ENCODE data around the gene CLASRP.
A peak's percentile ranks its signal among the peaks of the same experiment; 100 is the strongest.

CLASRP gene

DNA sequence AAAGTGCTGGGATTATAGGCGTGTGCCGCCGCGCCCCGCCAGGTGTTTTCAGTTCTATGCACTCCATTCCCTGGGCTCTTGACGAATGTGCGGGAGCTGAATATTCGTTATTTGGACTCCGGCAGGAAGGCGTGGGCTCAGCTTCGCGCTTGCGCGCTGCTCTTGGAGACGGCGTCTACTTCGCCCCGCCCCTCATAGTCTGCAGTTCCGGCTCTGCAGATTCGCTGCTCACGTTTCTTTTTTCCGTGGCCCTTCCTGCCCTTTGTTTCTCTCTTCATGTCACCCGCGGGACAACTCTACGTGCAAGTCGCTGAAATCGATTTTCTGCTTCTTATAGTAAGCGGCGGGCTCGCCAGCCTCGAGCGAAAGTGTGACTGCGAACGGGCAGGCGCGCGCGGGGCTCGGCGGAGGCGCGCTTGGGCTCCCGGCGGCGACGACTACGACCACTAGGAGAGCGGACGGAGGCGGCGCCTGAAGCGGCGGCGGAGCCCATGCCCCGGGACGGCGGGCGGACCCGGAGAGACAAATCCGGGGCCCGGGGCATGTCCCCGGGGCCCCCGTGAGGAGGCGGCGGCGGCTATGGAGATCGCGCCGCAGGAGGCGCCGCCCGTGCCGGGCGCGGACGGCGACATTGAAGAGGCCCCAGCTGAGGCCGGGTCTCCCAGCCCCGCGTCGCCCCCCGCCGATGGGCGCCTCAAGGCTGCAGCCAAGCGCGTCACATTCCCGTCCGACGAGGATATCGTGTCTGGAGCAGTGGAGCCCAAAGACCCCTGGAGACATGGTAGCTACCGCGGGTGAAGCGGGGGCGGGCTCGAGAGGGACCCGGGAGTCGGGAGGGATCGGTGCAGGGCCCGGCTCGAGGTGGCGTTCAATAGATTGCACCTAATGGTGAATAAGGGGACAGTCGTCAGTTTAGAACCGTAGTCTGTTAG is 54.2 kb downstream of the CLASRP start, which contains the start of gene PPP1R37:
Gene PPP1R37 (plus strand): TSS at position 433 of the 932 bp plus-strand sequence. CDS start 147 bp downstream, at position 580.
- Mint-ChIP-seq H3K4me1 (ENCODE audit: low read depth) (peaks cover 68% of the 10 kb centered on the region), H3K4me3 (peak within 1 kb of the TSS; percentile 95), H3K36me3 (ENCODE audit: low read depth) (peaks cover 81% of the 10 kb centered on the region)

DNA sequence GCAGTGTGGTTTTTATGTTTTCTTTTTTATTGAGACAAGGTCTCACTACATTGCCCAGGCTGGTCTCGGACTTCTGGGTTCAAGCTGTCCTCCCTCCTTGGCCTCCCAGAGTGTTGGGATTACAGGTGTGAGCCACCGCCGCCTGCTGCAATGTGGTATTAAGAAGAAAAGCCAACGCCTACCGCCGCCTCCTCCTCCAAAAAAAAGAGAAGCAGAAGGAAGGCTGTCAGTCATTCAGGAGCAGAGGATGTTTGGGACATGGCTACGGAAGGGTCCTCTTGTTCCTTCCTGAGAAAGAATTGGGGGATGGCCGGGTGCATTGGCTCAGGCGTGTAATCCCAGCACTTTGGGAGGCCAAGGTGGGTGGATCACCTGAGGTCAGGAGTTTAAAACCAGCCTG is 55.3 kb downstream of the CLASRP start:
- Mint-ChIP-seq H3K27me3 (no peaks in the 10 kb centered on the region), H3K9me3 (no peaks in the 10 kb centered on the region), H3K27ac (peak overlapping the region; percentile 100), H3K4me1 (ENCODE audit: low read depth) (peaks cover 73% of the 10 kb centered on the region), H3K4me3 (peak overlapping the region; percentile 95), H3K36me3 (ENCODE audit: low read depth) (peaks cover 72% of the 10 kb centered on the region)
- intact Hi-C loops (cut with micrococcal nuclease): no loop called here

More for the DNA sequence above, 54.2 kb downstream of the CLASRP start, which contains the start of gene PPP1R37:
- no peaks in the 10 kb centered on the region for H3K27me3 Mint-ChIP-seq
- intact Hi-C loops (cut with micrococcal nuclease): no loop called here
- no peaks in the 10 kb centered on the region for H3K9me3 Mint-ChIP-seq
- peak within 1 kb of the TSS; percentile 100 for H3K27ac Mint-ChIP-seq

DNA sequence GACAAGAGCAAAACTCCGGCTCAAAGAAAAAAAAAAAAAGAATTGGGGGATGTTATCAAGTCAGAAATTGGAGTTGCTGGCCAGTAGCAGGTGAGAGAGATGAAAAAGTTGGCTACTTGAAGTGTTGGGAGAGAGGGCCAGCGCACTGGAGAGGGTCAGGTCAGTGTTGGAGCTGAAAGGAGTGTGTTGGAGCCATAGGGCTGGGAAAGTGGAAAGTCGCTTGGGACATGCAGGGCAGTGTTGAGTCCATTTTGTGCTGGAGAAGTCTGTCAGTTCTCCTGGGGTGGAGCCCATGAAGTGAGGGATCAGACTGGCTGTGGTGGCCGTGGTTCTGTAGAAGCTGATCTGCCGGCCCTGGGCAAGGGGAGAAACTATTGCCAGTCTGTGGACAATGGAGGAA is 55.9 kb downstream of the CLASRP start:
- intact Hi-C loops (cut with micrococcal nuclease): no loop called here
- H3K36me3 Mint-ChIP-seq (ENCODE audit: low read depth): peaks cover 77% of the 10 kb centered on the region
- H3K9me3 Mint-ChIP-seq: no peaks in the 10 kb centered on the region
- no peak overlapping the region for H3K27ac Mint-ChIP-seq
- H3K4me3 Mint-ChIP-seq: peak overlapping the region; percentile 95
- H3K27me3 Mint-ChIP-seq: no peaks in the 10 kb centered on the region
- peaks cover 79% of the 10 kb centered on the region for H3K4me1 Mint-ChIP-seq (ENCODE audit: low read depth)

DNA sequence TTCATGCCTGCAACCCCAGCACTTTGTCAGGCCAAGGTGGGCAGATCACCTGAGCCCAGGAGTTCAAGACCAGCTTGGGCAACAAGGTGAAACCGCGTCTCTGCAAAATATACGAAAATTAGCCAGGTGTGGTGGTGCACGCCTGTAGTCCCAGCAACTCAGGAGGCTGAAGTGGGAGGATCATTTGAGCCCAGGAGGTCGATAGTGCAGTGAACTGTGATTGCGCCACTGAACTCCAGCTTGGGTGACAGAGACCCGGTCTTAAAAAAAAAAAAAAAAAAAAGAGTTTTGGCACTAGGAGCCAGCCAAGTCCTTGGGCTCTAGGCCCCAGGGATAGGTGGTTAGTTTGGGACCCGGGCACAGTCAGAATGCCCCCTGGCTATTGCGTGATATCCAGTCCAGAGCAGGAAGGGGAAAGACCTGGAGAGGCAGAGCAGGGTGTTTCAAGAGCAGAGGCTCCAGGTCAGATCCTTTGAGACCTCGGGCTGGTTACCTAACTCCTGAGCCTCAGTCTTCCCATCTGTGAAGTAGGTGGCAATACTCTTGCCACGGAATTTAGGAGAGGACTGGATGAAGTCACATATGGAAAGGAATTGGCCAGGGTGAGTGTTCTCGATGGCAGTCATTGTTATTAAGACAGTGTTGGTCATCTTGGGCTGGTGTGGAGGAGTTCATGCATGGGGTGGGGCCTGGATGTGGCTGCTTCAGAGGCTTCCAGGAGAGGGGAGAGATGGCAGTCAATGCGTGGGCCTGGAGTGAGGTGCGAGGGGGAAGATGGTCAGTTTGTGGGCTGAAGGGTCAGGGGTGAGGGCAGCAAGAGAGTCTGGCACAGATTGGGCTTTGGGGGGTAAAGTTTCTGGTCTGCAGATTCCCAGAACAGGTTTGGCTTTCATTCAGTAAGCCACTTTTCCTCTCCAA is 56.9 kb downstream of the CLASRP start:
- intact Hi-C loops (cut with micrococcal nuclease): no loop called here
- Mint-ChIP-seq H3K4me1 (ENCODE audit: low read depth) (peaks cover 82% of the 10 kb centered on the region), H3K4me3 (no peak overlapping the region), H3K36me3 (ENCODE audit: low read depth) (peaks cover 75% of the 10 kb centered on the region), H3K27me3 (no peaks in the 10 kb centered on the region), H3K9me3 (no peaks in the 10 kb centered on the region), H3K27ac (peak overlapping the region; percentile 43)

DNA sequence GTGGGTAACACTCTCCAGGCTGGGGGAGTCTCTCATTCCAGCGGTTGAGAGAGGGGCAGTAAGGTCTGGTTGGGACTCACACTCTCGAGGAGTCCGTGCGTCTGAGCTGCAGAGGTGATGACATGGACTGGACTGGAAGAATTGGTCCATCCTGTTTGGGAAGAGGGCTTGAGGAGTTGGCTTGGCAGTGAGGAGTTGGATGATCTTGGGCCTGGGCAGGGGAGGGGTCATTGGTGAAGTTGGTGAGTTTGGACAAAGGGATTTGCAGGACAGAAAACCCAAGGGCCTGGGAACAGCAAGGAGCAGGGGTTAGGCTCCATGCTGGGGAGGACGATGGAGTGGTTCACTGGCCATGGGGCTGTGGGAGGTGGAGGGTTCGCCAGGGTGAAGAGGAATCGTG is 57.9 kb downstream of the CLASRP start:
- Mint-ChIP-seq H3K27ac (peak overlapping the region; percentile 43), H3K27me3 (no peaks in the 10 kb centered on the region), H3K4me1 (ENCODE audit: low read depth) (peaks cover 83% of the 10 kb centered on the region), H3K4me3 (no peak overlapping the region), H3K36me3 (ENCODE audit: low read depth) (peaks cover 69% of the 10 kb centered on the region), H3K9me3 (no peaks in the 10 kb centered on the region)
- intact Hi-C loops (cut with micrococcal nuclease): no loop called here

DNA sequence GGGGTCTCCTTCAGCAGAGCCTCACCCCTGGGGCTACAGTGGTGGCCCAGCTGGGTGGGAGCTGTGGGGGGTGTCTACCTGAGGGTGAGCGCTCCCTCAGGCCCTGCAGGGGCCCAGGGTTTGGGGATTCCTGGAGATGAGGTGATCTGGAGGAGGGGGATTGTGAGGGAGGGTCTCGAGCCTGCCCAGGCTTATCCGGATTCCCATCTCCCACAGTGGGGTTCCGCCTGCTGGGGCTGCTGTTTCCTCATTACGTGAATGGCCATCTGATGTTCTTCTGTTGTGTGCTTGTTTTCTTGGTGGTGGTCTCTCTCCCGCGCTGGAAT is 58.6 kb downstream of the CLASRP start:
- no peak overlapping the region for H3K4me3 Mint-ChIP-seq

DNA sequence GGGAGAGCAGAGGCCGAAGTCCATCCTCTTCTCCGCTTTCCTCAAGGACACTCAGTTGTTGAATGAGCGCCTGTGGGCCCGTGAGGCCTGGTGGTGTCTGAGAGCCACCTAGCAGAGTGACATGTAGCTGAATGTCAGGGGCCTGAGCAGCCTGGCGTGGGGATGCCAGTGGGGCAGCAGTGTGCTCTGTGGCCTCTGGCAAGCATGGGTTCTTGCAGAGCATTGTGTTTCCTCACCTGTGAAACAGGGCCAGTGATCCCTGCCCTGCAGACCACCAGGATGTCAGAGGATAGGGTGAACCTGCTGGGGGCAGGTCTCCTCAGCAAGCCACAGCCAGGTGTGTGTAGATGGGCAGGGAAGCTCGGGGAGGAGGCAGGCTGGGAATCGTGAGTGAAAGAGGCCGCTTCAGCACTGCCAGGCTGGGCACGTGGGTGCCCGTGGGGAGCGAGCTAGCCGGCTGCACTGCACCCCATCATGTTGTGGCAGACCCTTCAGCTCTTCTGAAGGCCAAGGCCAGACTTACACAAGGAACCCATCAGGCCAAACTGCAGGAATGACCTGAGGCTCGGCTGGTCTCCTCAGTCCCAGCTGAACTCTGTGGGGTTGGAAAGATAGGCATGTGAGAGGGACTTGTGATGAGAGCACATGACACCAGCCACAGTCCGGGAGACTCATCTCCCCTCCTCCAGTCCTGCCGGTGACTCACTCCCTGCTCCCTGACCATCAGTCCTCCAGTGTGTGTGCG is 59.1 kb downstream of the CLASRP start:
- H3K36me3 Mint-ChIP-seq (ENCODE audit: low read depth): peaks cover 56% of the 10 kb centered on the region
- H3K4me1 Mint-ChIP-seq (ENCODE audit: low read depth): peaks cover 85% of the 10 kb centered on the region
- H3K27me3 Mint-ChIP-seq: no peaks in the 10 kb centered on the region
- intact Hi-C loops (cut with micrococcal nuclease): no loop called here
- no peaks in the 10 kb centered on the region for H3K9me3 Mint-ChIP-seq
- H3K4me3 Mint-ChIP-seq: no peak overlapping the region
- H3K27ac Mint-ChIP-seq: peak overlapping the region; percentile 43

More for the DNA sequence above, 58.6 kb downstream of the CLASRP start:
- no peaks in the 10 kb centered on the region for H3K27me3 Mint-ChIP-seq
- H3K36me3 Mint-ChIP-seq (ENCODE audit: low read depth): peaks cover 62% of the 10 kb centered on the region
- H3K9me3 Mint-ChIP-seq: no peaks in the 10 kb centered on the region
- H3K4me1 Mint-ChIP-seq (ENCODE audit: low read depth): peaks cover 81% of the 10 kb centered on the region
- intact Hi-C loops (cut with micrococcal nuclease): no loop called here
- peak overlapping the region; percentile 43 for H3K27ac Mint-ChIP-seq

DNA sequence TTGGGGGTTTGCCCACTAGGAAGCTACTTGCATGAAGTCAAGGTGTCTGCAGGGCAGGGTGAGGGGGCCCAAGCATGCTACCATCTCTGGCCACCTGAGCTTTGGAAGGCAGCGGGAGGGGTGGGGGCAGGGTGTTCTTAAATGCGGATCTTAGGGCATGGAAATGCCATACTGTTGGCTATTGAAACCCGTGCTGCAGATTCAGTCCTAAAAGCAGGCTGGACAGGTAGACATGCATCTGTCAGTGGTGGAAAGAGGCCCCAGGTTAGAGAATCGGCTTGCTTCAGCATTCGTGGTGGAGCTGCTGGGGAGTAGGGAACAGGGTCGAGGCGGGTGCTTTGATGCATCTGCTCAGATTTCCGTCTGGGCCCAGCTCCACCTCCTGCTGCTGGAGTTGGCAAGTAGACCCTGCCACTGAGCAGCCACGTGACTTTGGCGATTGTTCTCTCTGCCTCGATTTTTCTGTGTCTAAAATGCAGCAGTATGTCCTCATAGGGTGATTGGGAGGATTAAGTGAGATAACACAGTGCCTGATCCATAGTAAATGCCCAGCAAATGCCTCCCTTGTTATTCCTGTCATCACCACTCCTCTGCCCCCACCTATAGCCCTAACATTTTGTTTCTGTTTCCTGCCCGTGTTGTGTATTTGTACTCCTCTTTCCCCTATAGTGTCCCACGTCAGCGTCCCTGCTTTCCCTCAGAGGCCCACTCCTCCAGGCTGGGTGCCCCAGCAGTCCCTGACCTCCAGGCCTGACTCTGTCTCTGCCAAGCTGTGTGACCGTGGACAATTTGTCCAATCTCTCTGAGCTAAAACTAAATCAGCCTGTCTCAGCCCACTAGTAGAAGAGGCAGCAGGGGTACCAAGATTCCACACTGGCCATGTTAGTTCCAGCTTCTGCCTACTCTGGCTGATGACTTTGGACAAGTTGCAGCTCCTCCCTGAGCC is 59.9 kb downstream of the CLASRP start:
- H3K4me1 Mint-ChIP-seq (ENCODE audit: low read depth): peaks cover 86% of the 10 kb centered on the region
- H3K9me3 Mint-ChIP-seq: no peaks in the 10 kb centered on the region
- H3K27me3 Mint-ChIP-seq: no peaks in the 10 kb centered on the region
- H3K4me3 Mint-ChIP-seq: no peak overlapping the region
- peak overlapping the region; percentile 4 for H3K27ac Mint-ChIP-seq
- intact Hi-C loops (cut with micrococcal nuclease): no loop called here
- H3K36me3 Mint-ChIP-seq (ENCODE audit: low read depth): peaks cover 48% of the 10 kb centered on the region

DNA sequence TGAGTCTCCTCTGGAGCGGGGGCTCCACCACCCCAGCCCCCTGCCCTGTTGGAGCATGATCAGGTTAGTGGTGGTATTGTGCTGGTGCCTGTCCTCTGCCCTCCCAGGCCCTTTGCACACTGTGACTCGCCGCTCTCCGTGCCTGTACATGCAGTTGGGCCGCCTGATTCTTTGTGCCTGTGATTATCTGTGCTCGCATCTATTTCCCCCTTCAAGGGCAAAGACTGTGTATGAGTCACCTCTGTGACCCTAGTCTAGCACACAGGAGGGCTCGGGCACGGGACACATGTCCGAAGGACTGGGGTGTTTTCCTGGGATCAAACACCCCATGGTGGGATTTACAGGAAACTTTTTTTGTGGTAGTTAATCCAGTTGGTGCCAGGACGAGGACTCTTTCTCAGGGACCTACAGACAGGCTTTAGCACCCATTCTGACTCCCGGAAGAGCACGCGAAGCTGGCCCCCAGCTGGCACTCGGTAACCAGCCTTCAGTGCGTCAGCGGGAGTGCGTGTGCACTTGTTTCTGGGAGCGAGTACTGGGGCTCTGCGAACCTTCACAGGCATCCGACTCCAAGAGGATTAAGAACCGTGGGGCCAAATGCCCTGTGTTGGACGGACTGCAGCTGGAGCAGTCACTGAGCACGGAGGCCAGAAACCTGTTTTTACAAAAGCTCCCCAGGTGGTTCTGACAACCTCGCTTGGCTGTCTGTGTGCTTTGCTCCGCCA is 60.8 kb downstream of the CLASRP start:
- H3K27me3 Mint-ChIP-seq: no peaks in the 10 kb centered on the region
- peak overlapping the region; percentile 4 for H3K27ac Mint-ChIP-seq
- no peaks in the 10 kb centered on the region for H3K9me3 Mint-ChIP-seq
- H3K4me1 Mint-ChIP-seq (ENCODE audit: low read depth): peaks cover 86% of the 10 kb centered on the region
- intact Hi-C loops (cut with micrococcal nuclease): no loop called here
- no peak overlapping the region for H3K4me3 Mint-ChIP-seq
- H3K36me3 Mint-ChIP-seq (ENCODE audit: low read depth): peaks cover 41% of the 10 kb centered on the region

DNA sequence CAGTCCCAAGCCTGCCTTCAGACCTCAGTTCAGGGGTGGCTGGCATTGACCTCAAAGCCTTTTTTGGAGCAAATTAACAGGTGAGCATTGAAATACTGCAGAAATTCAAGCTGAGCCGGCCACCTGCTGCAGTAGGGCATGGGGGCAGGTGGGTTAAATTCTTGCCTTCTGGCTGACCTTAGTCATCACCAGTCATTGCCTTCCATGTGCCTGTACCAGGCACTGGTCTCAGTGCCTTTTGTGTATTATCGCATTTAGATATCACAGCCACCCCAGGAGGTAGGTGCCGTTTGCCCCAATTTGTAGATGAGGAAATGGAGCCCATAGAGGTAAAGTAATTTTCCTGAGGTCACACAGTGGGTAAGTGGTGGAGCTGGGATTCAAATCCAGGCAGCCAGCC is 61.4 kb downstream of the CLASRP start:
- H3K4me1 Mint-ChIP-seq (ENCODE audit: low read depth): peaks cover 87% of the 10 kb centered on the region
- intact Hi-C loops (cut with micrococcal nuclease): no loop called here
- H3K4me3 Mint-ChIP-seq: no peak overlapping the region
- H3K27ac Mint-ChIP-seq: no peak overlapping the region
- H3K9me3 Mint-ChIP-seq: no peaks in the 10 kb centered on the region
- H3K27me3 Mint-ChIP-seq: no peaks in the 10 kb centered on the region
- H3K36me3 Mint-ChIP-seq (ENCODE audit: low read depth): peaks cover 37% of the 10 kb centered on the region

DNA sequence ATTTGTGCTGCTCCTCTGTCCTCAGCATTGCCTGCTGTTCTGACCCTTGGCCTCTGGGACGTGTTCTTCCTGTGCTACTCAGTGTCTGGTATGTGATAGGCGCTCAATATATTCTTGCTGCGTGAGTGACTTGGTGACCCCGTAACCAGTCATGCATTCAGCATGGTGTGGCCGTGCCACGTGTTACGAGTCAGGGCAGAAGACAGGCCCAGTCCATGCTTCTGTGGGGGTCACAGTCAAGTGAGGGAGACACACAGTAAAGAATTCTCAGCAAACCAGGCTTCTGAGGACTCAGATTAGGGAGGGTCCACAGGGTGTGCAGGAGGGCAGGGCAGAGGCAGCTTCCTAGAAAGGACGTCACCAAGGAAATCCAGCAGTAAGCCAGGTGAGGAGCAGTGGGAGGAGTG is 62.0 kb downstream of the CLASRP start:
- Mint-ChIP-seq H3K27ac (peak overlapping the region; percentile 50), H3K4me3 (no peak overlapping the region), H3K9me3 (no peaks in the 10 kb centered on the region), H3K36me3 (ENCODE audit: low read depth) (peaks cover 32% of the 10 kb centered on the region), H3K27me3 (no peaks in the 10 kb centered on the region), H3K4me1 (ENCODE audit: low read depth) (peaks cover 89% of the 10 kb centered on the region)
- intact Hi-C loops (cut with micrococcal nuclease): no loop called here

DNA sequence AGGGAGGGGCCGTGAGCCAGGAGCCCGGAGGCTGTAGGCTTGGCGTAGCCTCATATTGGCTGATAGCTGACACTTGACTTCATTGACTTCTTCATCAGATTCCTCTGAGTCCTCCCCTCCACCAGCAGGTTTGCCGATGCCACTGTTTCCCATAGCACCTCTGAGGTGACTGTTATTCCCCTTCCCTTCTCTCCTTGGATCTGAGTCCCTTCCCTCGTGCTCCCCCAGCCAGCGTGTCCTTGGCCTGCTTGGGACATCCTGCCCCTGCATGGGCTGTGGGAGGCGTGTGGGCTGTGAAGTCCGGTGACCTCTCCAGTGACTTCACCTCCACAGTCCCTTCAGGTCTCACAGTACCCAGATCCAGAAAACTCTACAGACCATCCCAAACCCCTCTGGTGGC is 63.0 kb downstream of the CLASRP start:
- intact Hi-C loops (cut with micrococcal nuclease): no loop called here
- Mint-ChIP-seq H3K36me3 (ENCODE audit: low read depth) (peaks cover 25% of the 10 kb centered on the region), H3K4me3 (no peak overlapping the region), H3K4me1 (ENCODE audit: low read depth) (peaks cover 80% of the 10 kb centered on the region), H3K9me3 (no peaks in the 10 kb centered on the region), H3K27ac (peak overlapping the region; percentile 50), H3K27me3 (no peaks in the 10 kb centered on the region)

Measured in dendritic cell treated with granulocyte-macrophage colony-stimulating factor and Interleukin-4, amounts not matched to agents 40 ng/mL and 50 ng/mL, for 4 days (primary cell).